HG03432 (cell line): ENCODE data around the gene HBG2.
A peak's percentile ranks its signal among the peaks of the same experiment; 100 is the strongest.
"Not testable (repeated sequence)": the region's sequence is repeated elsewhere in the genome, so short reads cannot be mapped to it uniquely, and the experiment has no call there.

Experiments used
- ATAC-seq: cut with Tn5 transposase; IDR thresholded peaks from one replicate; pipeline ENCODE4 v1.9.1; 2021; ENCODE audit warnings: mild to moderate bottlenecking, moderate library complexity; ENCODE audit not compliant: unreplicated experiment

The HBG2 gene

DNA sequence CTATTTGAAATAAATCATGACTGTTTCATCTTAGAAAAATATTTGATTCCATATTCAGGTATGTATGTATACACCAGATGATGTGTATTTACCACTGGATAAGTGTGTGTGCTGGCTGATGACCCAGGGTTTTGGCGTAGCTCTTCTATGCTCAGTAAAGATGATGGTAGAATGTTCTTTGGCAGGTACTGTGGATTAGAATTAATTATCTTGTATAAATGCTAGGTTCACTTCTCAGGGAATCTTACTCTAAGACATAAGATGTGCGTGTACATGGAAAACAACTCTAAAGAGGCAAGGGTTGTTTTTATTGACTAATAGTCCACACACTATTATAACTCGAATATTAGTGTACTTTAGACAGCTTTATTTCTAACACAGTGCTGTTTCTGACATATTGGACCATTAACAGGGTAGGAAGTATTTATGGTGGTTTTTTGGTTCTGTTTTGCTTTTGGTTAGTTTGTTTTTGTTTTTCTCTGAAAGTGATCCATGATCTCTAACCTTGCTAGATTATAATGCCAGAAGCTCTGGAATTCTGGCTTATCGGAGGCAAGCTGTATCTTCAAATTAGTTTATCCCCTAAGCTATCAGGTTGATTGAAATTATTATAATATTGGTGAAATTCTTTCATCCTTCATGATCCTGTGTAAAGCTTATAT lies 3.9 kb downstream of the HBG2 start:
- ATAC-seq, result no peak

DNA sequence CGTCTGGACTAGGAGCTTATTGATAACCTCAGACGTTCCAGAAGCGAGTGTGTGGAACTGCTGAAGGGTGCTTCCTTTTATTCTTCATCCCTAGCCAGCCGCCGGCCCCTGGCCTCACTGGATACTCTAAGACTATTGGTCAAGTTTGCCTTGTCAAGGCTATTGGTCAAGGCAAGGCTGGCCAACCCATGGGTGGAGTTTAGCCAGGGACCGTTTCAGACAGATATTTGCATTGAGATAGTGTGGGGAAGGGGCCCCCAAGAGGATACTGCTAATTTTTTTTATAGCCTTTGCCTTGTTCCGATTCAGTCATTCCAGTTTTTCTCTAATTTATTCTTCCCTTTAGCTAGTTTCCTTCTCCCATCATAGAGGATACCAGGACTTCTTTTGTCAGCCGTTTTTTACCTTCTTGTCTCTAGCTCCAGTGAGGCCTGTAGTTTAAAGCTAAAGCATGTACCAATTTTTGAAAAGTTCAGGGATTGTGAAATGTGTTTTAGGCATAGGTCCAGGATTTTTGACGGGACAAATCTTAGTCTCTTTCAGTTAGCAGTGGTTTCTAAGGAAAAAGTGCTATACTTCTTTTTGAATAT lies 4.7 kb downstream of the HBG2 start, which contains the start of gene HBG1:
Gene HBG1, minus strand, starts transcription at position 51 of the 590 bp plus-strand sequence. CDS start 53 bp downstream, outside the sequence.
- ATAC-seq, result not testable (repeated sequence)

DNA sequence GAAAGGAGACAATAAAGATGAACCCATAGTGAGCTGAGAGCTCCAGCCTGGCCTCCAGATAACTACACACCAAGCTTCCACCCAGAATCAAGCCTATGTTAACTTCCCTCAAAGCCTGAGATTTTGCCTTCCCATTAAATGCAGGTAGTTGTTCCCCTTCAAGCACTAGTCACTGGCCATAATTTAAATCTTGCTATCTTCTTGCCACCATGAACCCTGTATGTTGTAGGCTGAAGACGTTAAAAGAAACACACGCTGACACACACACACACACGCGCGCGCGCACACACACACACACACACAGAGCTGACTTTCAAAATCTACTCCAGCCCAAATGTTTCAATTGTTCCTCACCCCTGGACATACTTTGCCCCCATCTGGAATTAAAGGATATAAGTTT lies 6.1 kb downstream of the HBG2 start:
- not testable (repeated sequence) for ATAC-seq

DNA sequence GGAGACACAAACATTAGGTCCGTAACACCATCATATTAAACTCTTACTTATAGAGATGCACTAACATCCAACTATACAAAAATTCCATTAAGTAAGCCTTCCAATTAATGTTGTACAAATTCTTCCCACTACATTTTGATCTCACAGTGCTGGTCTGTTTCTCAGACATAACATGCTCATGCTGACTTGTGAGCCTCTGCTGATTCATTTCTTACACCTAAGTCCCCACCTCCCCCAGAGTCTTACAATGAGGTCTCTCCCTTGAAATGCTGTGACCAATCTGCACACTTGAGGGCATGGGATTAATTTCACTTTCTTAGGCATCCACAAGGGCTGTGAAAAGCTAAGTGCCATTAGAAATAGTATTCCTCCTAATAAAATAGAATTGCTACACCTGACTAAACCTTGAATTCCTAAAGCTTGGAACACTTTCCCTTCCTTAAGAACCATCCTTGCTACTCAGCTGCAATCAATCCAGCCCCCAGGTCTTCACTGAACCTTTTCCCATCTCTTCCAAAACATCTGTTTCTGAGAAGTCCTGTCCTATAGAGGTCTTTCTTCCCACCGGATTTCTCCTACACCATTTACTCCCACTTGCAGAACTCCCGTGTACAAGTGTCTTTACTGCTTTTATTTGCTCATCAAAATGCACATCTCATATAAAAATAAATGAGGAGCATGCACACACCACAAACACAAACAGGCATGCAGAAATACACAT lies 6.9 kb downstream of the HBG2 start:
- ATAC-seq, result no peak

DNA sequence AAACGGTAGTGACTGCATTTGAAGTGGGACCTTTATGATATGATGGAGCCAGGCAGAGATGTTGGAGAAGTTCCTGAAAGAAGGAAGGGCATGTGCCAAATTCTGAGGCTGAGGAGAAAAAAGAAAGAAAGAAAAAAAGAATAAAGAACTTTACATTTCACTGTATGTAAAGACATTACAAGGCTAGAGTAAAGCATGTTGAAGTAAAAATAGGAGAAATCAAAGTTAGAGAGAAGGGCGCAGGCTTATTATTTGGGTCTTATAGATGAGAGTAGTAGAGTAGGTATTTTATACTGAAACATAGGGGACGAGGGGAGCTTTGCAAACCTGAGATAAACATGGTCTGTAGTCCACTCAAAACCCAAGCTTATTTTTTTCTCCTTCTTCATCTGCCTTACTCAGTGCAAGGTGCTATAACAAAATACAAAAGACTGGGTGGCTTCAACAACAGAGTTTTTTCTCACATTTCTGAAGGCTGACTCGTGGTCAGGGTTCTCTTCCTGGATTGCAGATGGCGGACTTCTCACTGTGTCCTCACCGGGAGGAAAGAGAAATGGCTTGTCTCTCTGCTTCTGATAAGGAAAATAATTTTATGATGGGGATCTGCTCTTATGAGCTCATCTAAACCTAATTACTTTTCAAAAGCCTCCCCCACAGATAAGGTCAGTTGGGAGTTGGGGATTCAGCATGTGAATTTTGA lies 7.7 kb downstream of the HBG2 start:
- ATAC-seq, result no peak

DNA sequence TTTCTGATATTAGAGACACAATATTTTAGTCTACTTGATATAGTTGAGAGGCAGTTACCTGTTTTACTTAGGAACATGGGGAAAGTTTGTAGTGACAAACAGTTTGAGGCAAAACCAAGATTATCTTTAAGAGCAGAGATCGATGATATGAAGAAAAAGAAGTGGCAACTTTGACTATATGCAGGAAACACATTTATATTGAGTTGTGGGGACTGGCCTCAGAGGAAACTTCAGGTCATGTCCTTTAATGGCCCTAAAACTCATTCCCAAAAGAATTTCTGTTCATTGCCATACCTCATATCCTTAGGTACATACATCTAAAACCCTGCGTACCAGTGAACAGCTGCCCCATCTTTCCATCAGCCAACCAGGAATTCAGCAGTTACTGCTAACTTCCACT lies 9.4 kb downstream of the HBG2 start:
- ATAC-seq, result no peak

DNA sequence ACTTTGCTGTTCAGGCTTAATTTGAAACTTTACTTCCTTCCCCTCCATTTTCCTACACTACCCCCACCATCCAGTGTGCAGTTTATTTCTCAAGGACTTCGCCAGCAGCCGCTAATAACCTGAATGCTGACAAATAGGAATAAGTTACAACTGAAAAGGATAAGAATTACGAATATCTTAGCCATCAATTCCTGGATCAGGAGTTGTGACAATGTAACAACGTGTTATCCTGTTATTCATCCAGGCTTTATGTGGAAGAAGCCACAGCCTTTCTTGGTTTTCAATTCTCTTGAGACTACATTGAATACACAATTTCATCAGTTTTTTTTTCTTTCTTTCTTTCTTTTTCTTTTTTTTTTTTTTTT lies 10.8 kb downstream of the HBG2 start:
- ATAC-seq, result no peak

DNA sequence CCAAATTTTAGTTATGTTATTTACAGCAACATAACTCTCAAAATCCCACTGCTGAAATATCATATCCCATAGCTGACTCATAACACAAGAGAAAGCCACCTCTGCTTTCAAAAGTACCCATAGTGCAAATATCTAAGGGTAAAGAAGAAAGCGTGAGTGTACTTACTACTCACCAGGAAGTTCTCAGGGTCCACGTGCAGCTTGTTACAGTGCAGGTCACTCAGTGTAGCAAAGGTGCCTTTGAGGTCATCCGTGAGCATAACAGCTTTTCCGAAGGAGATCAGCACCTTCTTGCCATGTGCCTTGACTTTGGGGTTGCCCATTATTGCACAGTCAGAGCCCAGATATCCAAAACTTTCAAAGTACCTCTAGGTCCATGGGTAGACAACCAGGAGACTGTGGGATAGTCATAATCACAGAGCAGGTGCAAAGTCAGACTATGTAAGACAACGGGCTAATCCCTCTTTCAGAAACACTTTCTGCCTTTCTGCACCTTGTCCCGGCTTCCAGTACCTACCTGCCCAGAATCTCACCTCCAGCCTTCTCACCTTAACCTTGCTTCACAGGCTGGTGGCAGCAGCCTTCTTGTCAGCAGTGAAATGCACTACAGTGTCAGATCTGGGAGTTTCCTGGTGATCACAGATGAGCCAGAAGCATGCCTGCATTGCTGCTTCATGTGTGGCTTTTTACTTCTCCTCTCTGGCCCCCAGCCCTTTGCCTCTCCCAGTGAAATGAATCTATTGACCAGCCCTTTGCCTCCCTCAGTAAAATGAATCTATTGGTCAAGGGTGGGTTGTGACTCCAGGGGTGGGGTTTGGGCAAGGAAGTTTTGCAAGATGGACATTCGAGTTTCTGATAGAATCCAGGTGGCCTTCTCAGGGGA lies 11.4 kb downstream of the HBG2 start:
- ATAC-seq, result peak; percentile 78

DNA sequence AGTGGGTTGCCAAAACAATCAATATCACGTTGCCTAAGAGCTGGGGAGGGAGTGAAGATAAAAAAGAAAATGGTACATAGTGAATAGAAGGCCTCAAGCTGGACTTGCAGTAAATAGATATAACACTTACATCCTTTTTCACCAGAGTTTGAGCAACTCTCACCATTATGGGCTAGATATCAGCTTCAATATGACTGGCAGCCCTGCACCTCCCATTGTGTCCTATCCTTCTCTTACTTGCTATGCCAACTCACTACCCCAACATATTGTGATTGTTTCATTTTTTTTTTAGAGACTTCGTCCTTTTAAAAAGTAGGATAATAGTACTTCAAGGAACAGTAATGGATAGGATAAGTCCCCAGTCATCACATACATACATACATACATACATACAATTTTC lies 12.4 kb downstream of the HBG2 start:
- ATAC-seq, result no peak

DNA sequence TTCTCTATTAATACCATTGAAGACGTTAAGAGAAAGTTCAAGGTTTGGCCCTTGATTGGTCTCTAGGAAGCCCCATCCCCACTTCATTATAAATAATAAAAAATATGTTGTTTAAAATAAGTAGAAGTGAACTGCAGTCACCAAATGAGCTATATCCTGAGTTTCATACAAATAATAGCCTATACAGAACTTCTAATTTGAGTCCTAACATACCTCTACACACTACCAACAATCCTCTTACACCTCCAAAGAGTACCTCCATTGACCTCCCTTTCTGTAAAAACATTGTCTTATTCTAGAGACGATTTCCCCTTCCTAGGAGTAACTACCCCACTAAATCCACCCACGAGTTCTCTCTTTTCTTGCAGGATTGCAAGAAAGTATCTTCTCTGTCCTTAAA lies 13.1 kb downstream of the HBG2 start:
- no peak for ATAC-seq

DNA sequence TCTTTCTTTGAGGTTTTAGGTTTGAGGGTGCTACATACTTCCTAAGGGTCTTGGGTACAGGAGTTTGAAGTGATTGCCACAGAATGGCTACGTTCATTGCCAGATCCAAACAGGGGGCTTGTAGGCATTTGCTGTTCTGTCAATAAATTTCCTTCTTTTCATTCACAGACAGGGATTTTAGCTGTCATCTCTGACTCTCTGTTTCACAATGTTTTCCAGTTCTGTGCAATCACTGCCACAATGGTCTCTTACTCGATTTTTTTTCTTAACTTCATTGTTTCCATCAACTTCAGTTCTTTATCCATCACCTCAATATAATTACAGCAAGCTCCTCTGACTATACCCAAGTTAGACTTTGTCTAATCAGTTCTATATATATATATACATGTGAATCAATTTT lies 14.1 kb downstream of the HBG2 start:
- no peak for ATAC-seq

DNA sequence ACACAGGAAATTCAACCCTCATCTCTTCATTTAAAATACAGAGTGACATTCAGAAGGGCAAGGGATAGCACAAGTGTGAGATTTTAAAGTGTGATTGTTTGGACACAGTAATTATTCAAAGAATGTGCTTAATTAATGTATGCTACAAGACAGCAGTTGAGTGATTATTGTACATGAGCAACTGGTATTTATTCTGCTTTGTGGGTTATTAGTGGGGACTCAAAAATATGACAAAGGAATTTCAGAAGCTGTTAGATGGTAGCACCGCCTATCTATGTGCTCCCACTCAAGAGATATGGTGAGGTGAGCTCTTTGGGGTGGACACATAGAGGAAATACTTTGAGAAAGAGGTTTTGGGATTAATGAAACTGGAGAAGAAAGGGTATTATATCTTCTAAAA lies 14.5 kb downstream of the HBG2 start:
- ATAC-seq, result no peak

DNA sequence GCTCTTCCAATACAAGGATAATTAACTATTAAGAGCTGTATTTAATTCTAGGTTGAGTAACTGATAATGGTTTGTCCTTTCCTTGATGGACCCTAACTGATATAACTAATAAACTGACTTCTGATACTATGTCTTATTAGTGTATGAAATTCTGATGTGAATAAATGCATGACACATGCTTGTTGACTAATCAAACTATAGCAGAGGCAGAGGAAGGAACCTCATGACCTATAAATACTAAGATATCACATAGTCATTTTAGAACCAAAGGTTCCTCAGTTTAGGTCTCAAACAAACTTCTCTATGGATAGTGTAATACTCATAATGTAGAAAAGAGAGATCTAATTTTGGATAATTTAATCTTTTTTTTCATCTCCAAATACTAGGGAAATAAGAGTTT lies 15.5 kb downstream of the HBG2 start:
- no peak for ATAC-seq

DNA sequence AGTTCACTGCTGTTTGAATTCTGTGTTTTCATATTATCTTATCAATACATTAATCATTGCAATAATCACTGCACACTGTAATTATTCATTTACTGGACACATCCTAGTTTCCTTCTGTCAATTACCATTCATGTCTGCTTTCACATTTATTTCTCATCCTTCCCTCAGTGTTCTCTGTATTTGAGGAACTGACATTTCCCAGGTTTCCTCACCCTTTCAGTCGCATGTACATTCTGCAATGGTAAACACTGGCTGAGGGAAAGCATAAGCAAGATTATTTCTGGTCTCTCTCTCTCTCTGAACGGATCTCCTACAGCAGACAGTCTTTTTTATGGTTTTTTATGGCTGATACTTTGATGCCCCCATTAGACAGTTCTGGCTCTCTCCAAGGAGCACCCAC lies 16.1 kb downstream of the HBG2 start:
- no peak for ATAC-seq

DNA sequence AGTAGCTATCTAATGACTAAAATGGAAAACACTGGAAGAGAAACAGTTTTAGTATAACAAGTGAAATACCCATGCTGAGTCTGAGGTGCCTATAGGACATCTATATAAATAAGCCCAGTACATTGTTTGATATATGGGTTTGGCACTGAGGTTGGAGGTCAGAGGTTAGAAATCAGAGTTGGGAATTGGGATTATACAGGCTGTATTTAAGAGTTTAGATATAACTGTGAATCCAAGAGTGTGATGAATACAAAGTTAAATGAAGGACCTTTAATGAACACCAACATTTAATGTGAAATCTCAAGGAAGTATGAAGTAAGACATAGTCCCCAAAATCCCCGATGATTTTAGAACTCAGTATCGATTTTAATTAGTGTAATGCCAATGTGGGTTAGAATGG lies 17.2 kb downstream of the HBG2 start:
- ATAC-seq, result no peak

DNA sequence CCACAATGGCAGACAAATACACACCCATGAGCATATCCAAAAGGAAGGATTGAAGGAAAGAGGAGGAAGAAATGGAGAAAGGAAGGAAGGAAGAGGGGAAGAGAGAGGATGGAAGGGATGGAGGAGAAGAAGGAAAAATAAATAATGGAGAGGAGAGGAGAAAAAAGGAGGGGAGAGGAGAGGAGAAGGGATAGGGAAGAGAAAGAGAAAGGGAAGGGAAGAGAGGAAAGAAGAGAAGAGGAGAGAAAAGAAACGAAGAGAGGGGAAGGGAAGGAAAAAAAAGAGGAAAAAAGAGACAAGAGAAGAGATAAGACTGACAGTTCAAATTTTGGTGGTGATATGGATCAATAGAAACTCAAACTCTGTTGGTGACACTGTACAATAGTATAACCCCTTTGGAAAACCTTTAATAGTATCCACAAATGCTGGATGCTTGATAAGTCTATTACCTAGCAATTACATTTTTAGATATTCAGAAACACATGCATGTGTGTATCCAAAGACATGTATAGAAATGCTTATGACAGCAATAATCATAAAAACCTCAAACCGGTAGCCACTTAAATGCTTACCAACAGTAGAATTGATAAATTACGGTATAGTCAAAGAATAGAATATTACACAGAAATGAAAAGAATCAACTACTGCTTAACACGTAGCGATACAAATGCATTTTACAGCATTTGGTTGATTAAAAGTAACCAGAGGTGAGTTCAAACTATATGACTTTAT lies 19.1 kb downstream of the HBG2 start:
- no peak for ATAC-seq

DNA sequence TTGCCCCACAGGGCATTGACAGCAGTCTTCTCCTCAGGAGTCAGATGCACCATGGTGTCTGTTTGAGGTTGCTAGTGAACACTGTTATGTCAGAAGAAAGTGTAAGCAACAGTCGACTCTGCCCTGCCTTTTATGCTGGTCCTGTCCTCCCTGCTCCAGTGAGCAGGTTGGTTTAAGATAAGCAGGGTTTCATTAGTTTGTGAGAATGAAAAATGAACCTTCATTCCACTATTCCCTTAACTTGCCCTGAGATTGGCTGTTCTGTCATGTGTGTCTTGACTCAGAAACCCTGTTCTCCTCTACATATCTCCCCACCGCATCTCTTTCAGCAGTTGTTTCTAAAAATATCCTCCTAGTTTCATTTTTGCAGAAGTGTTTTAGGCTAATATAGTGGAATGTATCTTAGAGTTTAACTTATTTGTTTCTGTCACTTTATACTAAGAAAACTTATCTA lies 20.2 kb downstream of the HBG2 start, which contains the start of gene HBD:
Gene HBD, minus strand, starts transcription at position 103 of the 454 bp plus-strand sequence. Its CDS starts 50 bp downstream, at position 53.
- peak; percentile 89 for ATAC-seq

DNA sequence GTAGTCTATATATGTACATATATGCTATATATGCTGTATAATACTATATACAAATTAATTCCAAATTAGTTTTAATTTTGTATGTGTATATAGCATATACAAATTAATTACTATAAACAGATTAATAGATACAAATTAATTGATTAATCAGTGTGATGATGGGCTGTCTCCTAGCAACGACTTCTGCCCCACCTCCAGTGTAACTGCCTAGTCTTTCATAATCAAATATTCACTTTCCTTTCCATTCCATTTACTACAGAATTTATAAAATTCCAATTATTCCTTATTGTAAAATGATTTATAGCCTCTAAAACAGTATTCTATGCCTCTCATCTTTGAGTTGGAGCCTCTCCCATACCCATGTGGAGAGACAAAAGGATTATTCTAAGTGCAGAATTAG lies 21.3 kb downstream of the HBG2 start:
- ATAC-seq, result no peak

DNA sequence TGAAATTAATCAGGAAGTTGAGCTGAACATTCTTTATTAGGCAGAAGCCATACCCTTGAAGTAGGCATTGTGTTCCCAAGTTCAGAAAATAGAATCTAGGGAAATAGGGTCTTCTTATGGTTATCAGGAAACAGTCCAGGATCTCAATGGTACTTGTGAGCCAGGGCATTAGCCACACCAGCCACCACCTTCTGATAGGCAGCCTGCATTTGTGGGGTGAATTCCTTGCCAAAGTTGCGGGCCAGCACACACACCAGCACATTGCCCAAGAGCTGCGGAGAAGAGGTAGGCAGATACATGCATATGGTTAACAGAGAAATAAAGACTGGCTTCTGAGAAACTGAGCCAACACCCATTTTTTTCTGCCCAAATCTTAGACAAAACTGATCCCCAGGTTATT lies 21.8 kb downstream of the HBG2 start:
- ATAC-seq, result no peak

DNA sequence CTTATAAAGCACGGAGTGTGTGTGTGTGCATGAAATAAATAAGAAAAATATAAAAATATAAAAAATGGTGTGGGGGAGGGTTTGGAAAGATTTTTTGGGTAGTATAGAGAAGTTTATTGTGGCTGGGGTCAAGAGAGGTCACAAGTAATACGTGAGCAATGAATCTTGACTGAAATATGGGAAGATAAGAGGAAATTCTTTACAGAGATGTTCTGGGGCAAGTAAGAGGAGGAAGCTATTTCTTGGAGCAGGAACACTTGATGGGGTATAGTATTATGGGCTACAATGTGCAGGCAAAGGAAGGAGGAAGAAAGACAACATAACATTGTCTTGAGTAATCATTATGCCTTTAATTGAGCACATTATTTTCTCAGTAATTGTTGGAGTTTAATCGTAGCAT lies 22.4 kb downstream of the HBG2 start:
- ATAC-seq, result no peak
